Upper lobe of left lung (tissue), 6 donors: ENCODE results near the gene KRTAP10-5. TPM values are rescaled to one million over a fixed set of nuclear protein-coding genes. Genes with fewer than 3 reads are reported as not detected.

ENCODE experiments used
- ATAC-seq, 2 donors: fragments of 200-7000 bp; cut with Tn5 transposase; one replicate each; pipeline ENCODE4 v1.9.1; 2022; ENCODE audit warnings: mild to moderate bottlenecking in 2 of 2, moderate library complexity in 2 of 2; ENCODE audit not compliant: low FRiP score in 2 of 2
- DNase-seq, 2 donors: peaks; one replicate each; pipeline ENCODE4 v3.0.0-alpha.2; 2019 to 2020
- H3K27ac ChIP-seq, 4 donors: fragments of 200-600 bp; sonication (generic); one replicate each; pipeline ENCODE4 v1.5.1; 2016 to 2019
- H3K27me3 ChIP-seq, 4 donors: fragments of 200-600 bp; sonication (generic); one replicate each; pipeline ENCODE4 v1.5.1; 2017 to 2019
- H3K36me3 ChIP-seq, 4 donors: fragments of 200-600 bp; sonication (generic); one replicate each; pipeline ENCODE4 v1.5.1; 2016 to 2019
- H3K4me1 ChIP-seq, 4 donors: fragments of 200-600 bp; sonication (generic); one replicate each; pipeline ENCODE4 v1.5.1; 2018 to 2019
- H3K4me3 ChIP-seq, 4 donors: fragments of 200-600 bp; sonication (generic); one replicate each; pipeline ENCODE4 v1.5.1; 2017 to 2019; ENCODE audit warnings: mild to moderate bottlenecking in 2 of 4, moderate library complexity in 1 of 4
- H3K9me3 ChIP-seq, 4 donors: fragments of 200-600 bp; sonication (generic); one replicate each; pipeline ENCODE4 v1.5.1; 2018 to 2019
- CTCF ChIP-seq, 6 experiments: fragments of 450-650 bp in 4 of 6; fragments of 200-600 bp in 2 of 6; sonication (generic) in 2 of 6; IDR thresholded peaks; one replicate each; pipeline ENCODE4 v1.5.1; 2016 to 2019; ENCODE audit warnings: antibody characterized with exemption in 6 of 6
- EP300 ChIP-seq, 4 donors: sonication (generic); formaldehyde crosslinking; IDR thresholded peaks; one replicate each; pipeline ENCODE4 v1.5.1; 2017; ENCODE audit warnings: antibody characterized with exemption in 4 of 4, control low read depth in 2 of 4
- POLR2A ChIP-seq, 4 donors: fragments of 450-650 bp; IDR thresholded peaks; one replicate each; pipeline ENCODE4 v1.5.1; 2016 to 2017; ENCODE audit warnings: antibody characterized with exemption in 4 of 4, mild to moderate bottlenecking in 2 of 4
- POLR2AphosphoS5 ChIP-seq, 2 donors: sonication (generic); formaldehyde crosslinking; IDR thresholded peaks; one replicate each; pipeline ENCODE4 v1.5.1; 2017; ENCODE audit warnings: antibody characterized with exemption in 2 of 2
- WGBS, 2 donors: methylation state at CpG; one replicate each; pipeline ENCODE4 v1.1.5; 2017 to 2018; 5-methylcytosine and 5-hydroxymethylcytosine counted together
- total RNA-seq, 6 donors: library from RNA; depleted of rRNA in 4 of 6; stranded (reverse); fragments of >200 nt in 4 of 6; gene quantifications; one replicate each; pipeline versions ENCODE4 v1.1.0 to v1.2.1, GENCODE V29; 2016 to 2021
- donor health status: DM: no; HTN: no; CAD: no; lungs with moderate emphysema.
- donor health status: DM: no; HTN: yes; CAD: no; lungs with severe emphysema.

Gene KRTAP10-5
- total RNA-seq, 6 donors from 2014 or later, result not detected

- peak in 1 of 2 donors; percentile 13 for ATAC-seq
- Histone ChIP-seq H3K27ac (no peak overlapping the region), H3K4me1 (no peaks in the 10 kb centered on the region), H3K4me3 (no peak overlapping the region), H3K36me3 (no peaks in the 10 kb centered on the region), H3K27me3 (no peaks in the 10 kb centered on the region), H3K9me3 (no peaks in the 10 kb centered on the region)
- WGBS, 2 donors, result 76 to 88% methylated on average over 5 to 8 of the region's 9 CpGs
- no peak for DNase-seq
- TF ChIP-seq EP300 (IDR thresholded peaks at IDR 0.05) (no peak), POLR2A (IDR thresholded peaks at IDR 0.05) (no peak), POLR2AphosphoS5 (IDR thresholded peaks at IDR 0.05) (no peak), CTCF (IDR thresholded peaks at IDR 0.05) (no peak)
Measured at GRCh38 chr21:44596068-44596725, 15.8 kb upstream of the KRTAP10-5 start.

- Histone ChIP-seq H3K9me3 (no peaks in the 10 kb centered on the region), H3K4me1 (no peaks in the 10 kb centered on the region), H3K27me3 (no peaks in the 10 kb centered on the region), H3K4me3 (no peak overlapping the region), H3K27ac (no peak overlapping the region), H3K36me3 (no peaks in the 10 kb centered on the region)
- ATAC-seq (no peak), DNase-seq (no peak)
- WGBS, 2 donors, result 75 to 85% methylated on average over 6 of the region's 6 CpGs
- TF ChIP-seq POLR2A (IDR thresholded peaks at IDR 0.05), result no peak
Measured at GRCh38 chr21:44595524-44595923, 15.1 kb upstream of the KRTAP10-5 start.

GRCh38 chr21:44594406-44594916 is 14.1 kb upstream of the KRTAP10-5 start:
- ATAC-seq, result no peak
- H3K27me3 ChIP-seq, result peaks cover 0 to 5% (median 0%) of the 10 kb centered on the region in 4 donors
- no peak for TF ChIP-seq POLR2AphosphoS5 (IDR thresholded peaks at IDR 0.05)
- no peak for TF ChIP-seq CTCF (IDR thresholded peaks at IDR 0.05)
- TF ChIP-seq POLR2A (IDR thresholded peaks at IDR 0.05), result no peak
- no peak for TF ChIP-seq EP300 (IDR thresholded peaks at IDR 0.05)

GRCh38 chr21:44593598-44594405 is 13.4 kb upstream of the KRTAP10-5 start:
- H3K4me3 ChIP-seq, result no peak overlapping the region
- no peak for TF ChIP-seq POLR2AphosphoS5 (IDR thresholded peaks at IDR 0.05)
- no peak for TF ChIP-seq EP300 (IDR thresholded peaks at IDR 0.05)
- no peak for TF ChIP-seq CTCF (IDR thresholded peaks at IDR 0.05)
- no peak for TF ChIP-seq POLR2A (IDR thresholded peaks at IDR 0.05)
- DNase-seq (no peak), ATAC-seq (no peak)
- 53 to 69% methylated on average over 7 to 20 of the region's 20 CpGs for WGBS, 2 donors
- H3K4me1 ChIP-seq, result no peaks in the 10 kb centered on the region
- no peaks in the 10 kb centered on the region for H3K36me3 ChIP-seq
- no peak overlapping the region for H3K27ac ChIP-seq
- H3K9me3 ChIP-seq, result no peaks in the 10 kb centered on the region
- H3K27me3 ChIP-seq, result peaks cover 0 to 5% (median 0%) of the 10 kb centered on the region in 4 donors

More at GRCh38 chr21:44594406-44594916, 14.1 kb upstream of the KRTAP10-5 start:
- WGBS, 2 donors, result 81 to 88% methylated on average over 12 of the region's 12 CpGs
- no peaks in the 10 kb centered on the region for H3K9me3 ChIP-seq
- DNase-seq, result no peak
- H3K4me1 ChIP-seq, result no peaks in the 10 kb centered on the region
- no peaks in the 10 kb centered on the region for H3K36me3 ChIP-seq
- no peak overlapping the region for H3K4me3 ChIP-seq
- H3K27ac ChIP-seq, result no peak overlapping the region
